ENCODE data around the gene CENPT.

DNA sequence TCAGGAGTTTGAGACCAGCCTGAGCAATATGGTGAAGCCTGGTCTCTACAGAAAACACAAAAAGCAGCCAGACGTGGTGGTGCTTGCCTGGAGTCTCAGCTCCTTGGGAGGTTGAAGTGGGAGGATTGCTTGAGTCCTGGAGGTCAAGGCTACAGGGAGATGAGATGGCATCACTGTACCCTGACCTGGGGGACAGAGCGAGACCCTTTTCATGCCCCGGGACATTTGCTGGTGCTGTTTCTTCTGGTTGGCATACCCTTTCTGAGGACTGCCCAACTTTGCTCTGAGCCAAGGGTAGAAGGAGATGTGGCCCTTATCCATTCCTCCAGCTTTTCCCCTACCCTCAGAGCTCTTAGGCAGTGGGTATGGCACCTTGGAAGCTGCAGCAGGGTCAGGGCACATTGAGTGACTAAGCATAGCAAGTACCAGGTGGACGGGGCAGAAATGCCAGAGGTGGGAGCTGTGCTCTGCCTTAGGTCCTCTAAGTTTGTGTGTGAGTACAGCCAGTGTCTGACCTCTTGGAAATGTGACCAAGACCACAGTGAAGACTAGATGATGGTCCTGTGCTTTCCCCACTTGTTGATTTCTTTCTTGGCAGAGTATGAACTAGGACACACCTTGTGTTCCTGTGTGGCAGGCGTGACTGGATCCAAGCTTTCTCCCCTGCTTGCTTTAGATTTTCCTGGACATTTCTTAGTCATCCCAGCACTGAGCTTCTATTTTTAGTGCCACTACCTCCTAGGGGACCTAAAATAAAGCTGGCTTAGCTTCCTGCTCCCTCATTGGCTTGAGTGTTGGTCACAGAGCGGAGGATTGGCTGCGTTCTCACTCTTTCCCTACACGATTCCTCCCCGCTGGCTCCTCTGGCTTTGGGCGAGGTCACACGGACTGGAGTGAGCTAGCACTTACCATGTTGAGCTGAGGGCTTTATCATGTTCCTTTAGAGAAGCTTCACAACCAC is 15.4 kb upstream of the CENPT start:
- TF ChIP-seq, protein P1, sequence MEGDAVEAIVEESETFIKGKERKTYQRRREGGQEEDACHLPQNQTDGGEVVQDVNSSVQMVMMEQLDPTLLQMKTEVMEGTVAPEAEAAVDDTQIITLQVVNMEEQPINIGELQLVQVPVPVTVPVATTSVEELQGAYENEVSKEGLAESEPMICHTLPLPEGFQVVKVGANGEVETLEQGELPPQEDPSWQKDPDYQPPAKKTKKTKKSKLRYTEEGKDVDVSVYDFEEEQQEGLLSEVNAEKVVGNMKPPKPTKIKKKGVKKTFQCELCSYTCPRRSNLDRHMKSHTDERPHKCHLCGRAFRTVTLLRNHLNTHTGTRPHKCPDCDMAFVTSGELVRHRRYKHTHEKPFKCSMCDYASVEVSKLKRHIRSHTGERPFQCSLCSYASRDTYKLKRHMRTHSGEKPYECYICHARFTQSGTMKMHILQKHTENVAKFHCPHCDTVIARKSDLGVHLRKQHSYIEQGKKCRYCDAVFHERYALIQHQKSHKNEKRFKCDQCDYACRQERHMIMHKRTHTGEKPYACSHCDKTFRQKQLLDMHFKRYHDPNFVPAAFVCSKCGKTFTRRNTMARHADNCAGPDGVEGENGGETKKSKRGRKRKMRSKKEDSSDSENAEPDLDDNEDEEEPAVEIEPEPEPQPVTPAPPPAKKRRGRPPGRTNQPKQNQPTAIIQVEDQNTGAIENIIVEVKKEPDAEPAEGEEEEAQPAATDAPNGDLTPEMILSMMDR (conservative IDR thresholded peaks at IDR 0.05): no peak
- no peak for TF ChIP-seq ZFX (IDR thresholded peaks at IDR 0.05)

All from C4-2B (cell line).